DOHH2 (cell line): ENCODE results near the gene MVB12B.

Source experiments
- H3F3A ChIP-seq: fragments of 200-600 bp; sonication (generic), shearing (Covaris generic); 2 replicates; pipeline ENCODE4 v1.6.0; 2016; ENCODE audit warnings: antibody characterized with exemption, mild to moderate bottlenecking; ENCODE audit not compliant: control insufficient read depth, insufficient read depth
- H3K27ac ChIP-seq: fragments of 200-600 bp; sonication (generic); 2 replicates; pipeline ENCODE4 v1.5.1; 2014; ENCODE audit warnings: low read depth, mild to moderate bottlenecking, low read length, moderate library complexity
- H3K27me3 ChIP-seq: fragments of 200-600 bp; sonication (generic); 2 replicates; pipeline ENCODE4 v1.6.1; 2014; ENCODE audit warnings: mild to moderate bottlenecking, low read length, mixed read lengths; ENCODE audit not compliant: control insufficient read depth
- H3K36me3 ChIP-seq: fragments of 200-600 bp; sonication (generic); 2 replicates; pipeline ENCODE4 v1.6.1; 2014; ENCODE audit warnings: mild to moderate bottlenecking, low read length, moderate library complexity, mixed read lengths; ENCODE audit not compliant: control insufficient read depth
- H3K4me1 ChIP-seq: fragments of 200-600 bp; sonication (generic); 2 replicates; pipeline ENCODE4 v1.6.1; 2014; ENCODE audit warnings: mild to moderate bottlenecking, low read length, mixed read lengths; ENCODE audit not compliant: control insufficient read depth
- H3K4me2 ChIP-seq: fragments of 200-600 bp; sonication (generic); 2 replicates; pipeline ENCODE4 v1.6.0; 2014; ENCODE audit warnings: mild to moderate bottlenecking, low read length, moderate library complexity
- H3K4me3 ChIP-seq: fragments of 200-600 bp; sonication (generic); 2 replicates; pipeline ENCODE4 v1.5.1; 2014; ENCODE audit warnings: mild to moderate bottlenecking, low read length, mixed read lengths
- H3K79me2 ChIP-seq: fragments of 200-600 bp; sonication (generic); 2 replicates; pipeline ENCODE4 v1.6.1; 2014; ENCODE audit warnings: mild to moderate bottlenecking, low read length, mixed read lengths; ENCODE audit not compliant: control insufficient read depth
- H3K9me2 ChIP-seq: fragments of 200-600 bp; sonication (generic); replicated peaks from 2 replicates; pipeline ENCODE4 v1.6.1; 2014; ENCODE audit warnings: mild to moderate bottlenecking, low read length, mixed read lengths; ENCODE audit not compliant: control insufficient read depth
- H3K9me3 ChIP-seq: fragments of 200-600 bp; sonication (generic); 2 replicates; pipeline ENCODE4 v1.6.1; 2014; ENCODE audit warnings: antibody characterized with exemption, low read length, mixed read lengths; ENCODE audit not compliant: control insufficient read depth, insufficient read depth
- H4K20me1 ChIP-seq: fragments of 200-600 bp; sonication (generic); 2 replicates; pipeline ENCODE4 v1.6.0; 2014; ENCODE audit warnings: low read depth, mild to moderate bottlenecking, antibody characterized with exemption, low read length, moderate library complexity; ENCODE audit not compliant: control insufficient read depth, insufficient read depth
- CTCF ChIP-seq: fragments of 200-600 bp; sonication (generic); IDR thresholded peaks from one replicate; pipeline ENCODE4 v1.5.1; 2014; ENCODE audit warnings: antibody characterized with exemption, mild to moderate bottlenecking, low read depth, low read length; ENCODE audit not compliant: poor library complexity, severe bottlenecking
- EZH2phosphoT487 ChIP-seq: fragments of 200-600 bp; sonication (generic); IDR thresholded peaks from 2 replicates; pipeline ENCODE4 v1.6.1; 2017; ENCODE audit warnings: borderline replicate concordance, mild to moderate bottlenecking, antibody characterized with exemption, low read length, moderate library complexity, mixed read lengths

MVB12B gene

DNA sequence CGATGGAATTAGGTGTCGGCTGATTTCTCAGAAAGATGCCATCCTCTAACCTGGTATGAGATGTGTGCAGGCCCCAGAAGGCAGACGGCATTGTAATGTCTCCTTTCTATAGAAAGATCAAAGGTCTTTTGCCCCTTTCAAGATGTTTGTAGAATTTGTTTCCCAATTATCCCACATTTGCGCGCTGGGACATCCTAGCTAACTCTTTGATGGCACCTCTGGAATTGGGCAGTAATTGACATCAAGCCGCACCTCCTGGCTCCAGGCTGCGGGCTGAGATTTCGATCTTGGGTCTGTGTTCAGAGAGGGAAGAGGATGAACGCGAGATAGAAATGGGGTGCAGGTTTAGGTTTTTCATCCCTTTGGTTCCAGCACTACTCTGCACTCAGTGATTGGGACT lies 202.3 kb downstream of the MVB12B start:
- no peak for TF ChIP-seq CTCF
- no peak for TF ChIP-seq EZH2phosphoT487
- no peak overlapping the region for H3K4me2 ChIP-seq

GRCh38 chr9:126531035-126531571 lies 204.5 kb downstream of the MVB12B start:
- H3K4me3 ChIP-seq, result peak overlapping the region; percentile 80; the same call in 1 of the 2 replicates
- peak overlapping the region; percentile 100 for H3K27ac ChIP-seq
- H3F3A ChIP-seq, result peaks cover 28% of the 10 kb centered on the region
- H3K9me3 ChIP-seq, result no peaks in the 10 kb centered on the region
- no peaks in the 10 kb centered on the region for H3K36me3 ChIP-seq
- H3K4me2 ChIP-seq, result peak overlapping the region; percentile 97
- peaks cover 65% of the 10 kb centered on the region for H3K4me1 ChIP-seq
- H3K79me2 ChIP-seq, result peaks cover 15% of the 10 kb centered on the region
- H3K27me3 ChIP-seq, result no peaks in the 10 kb centered on the region
- H4K20me1 ChIP-seq, result no peaks in the 10 kb centered on the region
- no peak for TF ChIP-seq CTCF
- TF ChIP-seq EZH2phosphoT487, result no peak
- no peaks in the 10 kb centered on the region for H3K9me2 ChIP-seq

More for the DNA sequence above, 202.3 kb downstream of the MVB12B start:
- H3F3A ChIP-seq, result peaks cover 12% of the 10 kb centered on the region
- H3K27ac ChIP-seq, result no peak overlapping the region
- H3K9me3 ChIP-seq, result no peaks in the 10 kb centered on the region
- peaks cover 51% of the 10 kb centered on the region for H3K4me1 ChIP-seq
- H3K36me3 ChIP-seq, result no peaks in the 10 kb centered on the region
- H3K4me3 ChIP-seq, result no peak overlapping the region
- peaks cover 15% of the 10 kb centered on the region for H3K79me2 ChIP-seq
- no peaks in the 10 kb centered on the region for H3K27me3 ChIP-seq
- no peaks in the 10 kb centered on the region for H4K20me1 ChIP-seq
- H3K9me2 ChIP-seq, result no peaks in the 10 kb centered on the region

GRCh38 chr9:126531591-126531990 lies 205.0 kb downstream of the MVB12B start:
- Histone ChIP-seq H3K27me3 (no peaks in the 10 kb centered on the region), H3K79me2 (peaks cover 15% of the 10 kb centered on the region), H3F3A (peaks cover 28% of the 10 kb centered on the region), H3K9me2 (no peaks in the 10 kb centered on the region), H3K4me1 (peaks cover 68% of the 10 kb centered on the region), H3K36me3 (no peaks in the 10 kb centered on the region), H3K27ac (peak overlapping the region; percentile 100), H3K9me3 (no peaks in the 10 kb centered on the region), H4K20me1 (no peaks in the 10 kb centered on the region), H3K4me3 (peak overlapping the region; percentile 80), H3K4me2 (peak overlapping the region; percentile 97)
- no peak for TF ChIP-seq EZH2phosphoT487

- peak overlapping the region; percentile 80 for H3K4me3 ChIP-seq
- no peaks in the 10 kb centered on the region for H3K27me3 ChIP-seq
- H4K20me1 ChIP-seq, result no peaks in the 10 kb centered on the region
- H3K36me3 ChIP-seq, result no peaks in the 10 kb centered on the region
- H3F3A ChIP-seq, result peaks cover 28% of the 10 kb centered on the region
- no peak for TF ChIP-seq CTCF
- H3K9me2 ChIP-seq, result no peaks in the 10 kb centered on the region
- H3K9me3 ChIP-seq, result no peaks in the 10 kb centered on the region
- peaks cover 15% of the 10 kb centered on the region for H3K79me2 ChIP-seq
- peak overlapping the region; percentile 97 for H3K4me2 ChIP-seq
- H3K4me1 ChIP-seq, result peaks cover 73% of the 10 kb centered on the region
- peak overlapping the region; percentile 100 for H3K27ac ChIP-seq
Observed at GRCh38 chr9:126532019-126532462, 205.4 kb downstream of the MVB12B start.
